ENCODE data around the gene H2BK1. TPM values are rescaled to one million over a fixed set of nuclear protein-coding genes. Genes with fewer than 3 reads are reported as not detected.
A peak's percentile ranks its signal among the peaks of the same experiment; 100 is the strongest.

H2BK1 gene
- total RNA-seq, 1 donor = not detected

DNA sequence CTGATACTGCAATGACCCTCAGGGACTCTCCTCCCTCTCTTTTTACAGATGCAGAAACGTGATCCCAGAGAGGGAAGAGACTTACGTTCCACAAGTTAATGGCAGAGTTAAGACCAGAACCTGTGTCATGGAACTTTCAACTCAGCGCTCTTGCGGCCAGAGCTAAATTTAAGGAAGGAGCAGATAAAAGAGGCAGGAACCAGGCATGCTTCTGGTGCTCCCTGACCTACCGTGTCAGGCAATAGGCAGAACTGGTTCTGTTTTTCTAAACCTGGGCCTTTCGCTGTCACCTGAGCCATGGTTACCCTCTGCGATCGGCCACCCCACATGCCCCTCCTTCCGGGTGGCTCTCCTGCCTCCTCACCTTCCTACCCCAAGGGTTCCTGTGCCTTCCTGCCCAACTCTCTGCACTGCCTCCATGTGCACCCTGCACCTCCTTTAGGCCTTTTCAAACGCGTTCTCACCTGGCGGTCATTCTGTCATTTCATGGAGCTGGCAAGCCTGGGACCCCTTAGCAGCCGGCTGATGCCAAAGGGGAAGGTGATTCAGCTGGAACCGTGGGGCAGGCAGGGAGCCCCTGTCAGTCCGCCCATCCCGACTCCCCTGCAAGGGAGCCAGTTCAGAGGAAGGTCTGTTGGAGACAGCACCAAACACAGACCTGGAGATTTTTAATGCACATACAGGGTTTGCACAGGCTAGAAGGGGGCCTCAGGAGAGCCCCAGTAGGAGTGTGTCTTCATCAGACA lies 35.1 kb downstream of the H2BK1 start:
- TF ChIP-seq, protein P1, sequence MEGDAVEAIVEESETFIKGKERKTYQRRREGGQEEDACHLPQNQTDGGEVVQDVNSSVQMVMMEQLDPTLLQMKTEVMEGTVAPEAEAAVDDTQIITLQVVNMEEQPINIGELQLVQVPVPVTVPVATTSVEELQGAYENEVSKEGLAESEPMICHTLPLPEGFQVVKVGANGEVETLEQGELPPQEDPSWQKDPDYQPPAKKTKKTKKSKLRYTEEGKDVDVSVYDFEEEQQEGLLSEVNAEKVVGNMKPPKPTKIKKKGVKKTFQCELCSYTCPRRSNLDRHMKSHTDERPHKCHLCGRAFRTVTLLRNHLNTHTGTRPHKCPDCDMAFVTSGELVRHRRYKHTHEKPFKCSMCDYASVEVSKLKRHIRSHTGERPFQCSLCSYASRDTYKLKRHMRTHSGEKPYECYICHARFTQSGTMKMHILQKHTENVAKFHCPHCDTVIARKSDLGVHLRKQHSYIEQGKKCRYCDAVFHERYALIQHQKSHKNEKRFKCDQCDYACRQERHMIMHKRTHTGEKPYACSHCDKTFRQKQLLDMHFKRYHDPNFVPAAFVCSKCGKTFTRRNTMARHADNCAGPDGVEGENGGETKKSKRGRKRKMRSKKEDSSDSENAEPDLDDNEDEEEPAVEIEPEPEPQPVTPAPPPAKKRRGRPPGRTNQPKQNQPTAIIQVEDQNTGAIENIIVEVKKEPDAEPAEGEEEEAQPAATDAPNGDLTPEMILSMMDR (IDR thresholded peaks at IDR 0.05; ENCODE audit: insufficient read depth, low read length) = no peak
- no peak overlapping the region for H3K4me3 ChIP-seq (ENCODE audit: low read depth, low read length)
- DNase-seq (ENCODE audit: low read depth) = no peak

DNA sequence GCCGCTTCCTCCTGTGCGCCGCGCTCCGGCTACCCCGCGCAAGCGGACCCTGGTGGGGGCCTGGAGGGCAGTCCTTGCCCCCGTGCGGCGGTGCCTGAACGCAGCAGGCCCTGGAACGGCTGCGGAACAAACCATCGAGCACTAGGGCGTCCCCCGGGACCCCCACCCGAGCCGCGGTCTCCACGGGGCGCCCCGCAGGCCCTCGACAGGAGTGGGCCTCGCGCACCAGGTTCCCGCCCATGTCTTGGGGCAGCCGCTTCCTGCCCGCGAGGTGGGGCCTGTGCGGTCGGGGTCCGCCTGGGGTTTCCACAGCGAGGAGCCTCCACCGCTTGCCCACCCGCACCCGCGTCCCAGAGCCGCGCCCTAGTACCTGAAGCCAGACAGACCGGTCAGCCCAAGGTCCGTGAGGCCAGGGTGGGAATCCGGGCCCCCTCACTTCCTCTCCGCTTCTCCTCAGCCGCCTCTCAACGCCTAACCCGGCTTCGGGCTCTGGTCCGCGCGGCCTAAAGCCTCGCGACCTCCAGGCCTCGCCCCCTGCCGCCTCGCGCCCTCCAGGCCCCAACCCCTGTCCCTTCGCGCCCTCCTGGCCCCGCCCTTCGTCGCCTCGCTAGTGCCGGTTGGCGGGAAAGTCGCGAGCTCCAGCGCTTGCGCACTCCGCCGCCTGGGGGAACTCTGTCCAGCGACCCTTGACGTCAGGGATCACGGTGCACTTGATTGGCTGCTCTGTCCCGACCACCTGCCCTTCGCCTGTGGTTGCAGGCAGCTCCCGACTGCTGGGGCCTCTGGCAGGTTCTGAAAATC lies 35.8 kb downstream of the H2BK1 start:
- H3K4me3 ChIP-seq (ENCODE audit: low read depth, low read length) = no peak overlapping the region
- DNase-seq (ENCODE audit: low read depth) = peak; percentile 4
- TF ChIP-seq, protein P1 (IDR thresholded peaks at IDR 0.05; ENCODE audit: insufficient read depth, low read length) = no peak

DNA sequence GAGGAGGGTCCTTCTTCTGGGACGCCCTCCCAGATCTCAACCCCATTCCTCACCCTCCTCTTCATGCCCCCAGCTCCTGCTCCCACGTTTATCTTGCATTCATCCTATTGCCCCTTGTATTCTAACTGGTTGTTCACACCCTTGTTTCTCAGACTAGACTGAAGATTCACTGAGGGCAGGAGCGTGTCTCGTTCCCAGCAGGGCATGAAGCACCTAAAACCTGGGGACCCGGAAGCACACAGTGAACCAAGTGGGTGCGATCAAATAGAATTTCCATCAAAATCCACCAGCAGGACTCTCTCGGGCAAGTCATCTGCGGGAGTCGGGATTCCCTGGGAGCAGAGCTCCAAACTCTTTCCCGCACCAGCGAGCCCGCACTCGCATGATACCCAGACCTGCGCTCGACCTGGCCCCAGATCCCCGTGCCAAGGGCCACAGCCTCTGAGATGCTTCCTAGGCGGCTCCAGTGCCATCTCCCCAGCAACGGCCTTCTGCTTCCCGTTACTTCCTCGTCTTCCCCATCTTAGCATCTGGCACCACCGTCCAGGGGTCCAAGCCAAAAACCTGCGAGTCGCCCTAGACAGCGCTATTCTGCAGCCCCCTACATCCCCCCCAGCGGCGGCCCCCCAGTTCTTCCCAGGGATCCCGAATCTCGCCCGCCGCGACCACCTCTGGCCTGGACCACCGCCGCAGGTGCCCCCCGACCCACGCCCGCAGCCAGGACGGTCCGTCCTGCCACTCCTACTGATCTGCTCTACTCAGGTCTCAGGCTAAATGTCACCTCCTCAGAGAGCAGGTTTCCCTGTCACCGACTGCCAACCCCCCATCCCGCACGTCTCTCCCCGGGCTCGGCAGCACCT lies 36.7 kb downstream of the H2BK1 start:
- TF ChIP-seq, protein P1 (IDR thresholded peaks at IDR 0.05; ENCODE audit: insufficient read depth, low read length) = no peak
- DNase-seq (ENCODE audit: low read depth) = no peak
- no peak overlapping the region for H3K4me3 ChIP-seq (ENCODE audit: low read depth, low read length)

DNA sequence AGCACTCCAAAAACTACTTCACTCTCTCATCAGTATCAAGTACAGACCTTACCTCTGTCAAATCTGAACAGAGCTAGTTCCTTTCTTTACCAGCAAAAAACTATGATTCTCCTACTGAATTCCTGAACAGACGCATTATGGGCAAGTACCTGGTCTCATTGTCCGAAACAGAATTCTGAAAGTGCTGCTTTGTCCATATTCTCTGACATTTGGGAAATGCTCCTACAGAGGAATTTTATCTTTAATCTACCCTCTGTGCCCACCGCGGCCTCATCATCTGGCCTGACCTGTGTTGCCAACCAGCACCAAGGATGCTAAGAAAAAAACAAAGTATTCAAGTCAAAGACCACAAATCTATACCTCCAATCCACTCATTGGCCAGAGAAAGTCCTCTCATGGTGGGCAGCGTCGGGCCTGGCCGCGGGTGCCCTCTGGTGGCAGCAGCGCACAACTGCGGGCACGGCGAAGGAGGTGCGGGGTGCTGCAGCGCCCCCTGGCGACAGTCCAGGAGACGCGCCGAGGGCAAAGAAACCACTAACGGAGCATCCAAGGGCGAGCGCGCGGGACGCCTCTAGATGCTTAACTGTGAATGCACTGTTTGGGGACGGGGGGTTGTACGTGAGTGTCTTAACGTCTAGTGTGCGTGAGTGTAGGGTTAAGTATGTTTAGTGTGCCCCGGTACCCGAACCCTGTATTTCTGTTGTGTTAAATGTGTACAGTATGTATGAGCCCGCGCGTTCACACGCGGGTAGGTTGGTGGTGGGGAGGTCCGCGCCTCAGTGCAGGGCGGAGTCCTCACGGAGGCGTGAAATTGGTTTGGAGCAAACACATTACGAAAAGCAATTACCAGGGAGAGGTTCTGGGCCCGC lies 37.8 kb downstream of the H2BK1 start:
- TF ChIP-seq, protein P1 (IDR thresholded peaks at IDR 0.05; ENCODE audit: insufficient read depth, low read length) = peak; percentile 100
- no peak overlapping the region for H3K4me3 ChIP-seq (ENCODE audit: low read depth, low read length)
- DNase-seq (ENCODE audit: low read depth) = peak; percentile 58

DNA sequence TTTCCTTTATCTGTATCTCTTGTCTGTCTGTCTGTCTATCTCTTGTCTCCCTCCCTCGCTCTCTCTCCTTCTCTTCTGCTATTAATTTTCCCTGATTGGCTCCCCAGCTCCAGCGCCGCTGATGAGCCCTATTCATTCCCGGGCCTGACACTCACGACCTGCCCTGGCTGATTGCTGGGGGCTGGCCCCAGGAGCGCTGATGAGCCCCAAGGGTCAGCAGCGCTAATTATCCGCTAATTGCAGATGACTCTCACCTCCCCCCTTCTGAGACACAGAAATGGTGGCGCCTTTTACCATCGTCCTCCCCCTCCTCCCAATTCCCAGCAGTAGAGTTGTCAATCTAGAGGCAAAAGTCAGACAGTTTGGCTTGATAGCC lies 41.5 kb downstream of the H2BK1 start:
- no peak overlapping the region for H3K4me3 ChIP-seq (ENCODE audit: low read depth, low read length)
- TF ChIP-seq, protein P1 (IDR thresholded peaks at IDR 0.05; ENCODE audit: insufficient read depth, low read length) = no peak
- DNase-seq (ENCODE audit: low read depth) = no peak
